Duodenal mucosa (tissue), 2 donors: ENCODE data around the gene IL11RA.

Experiments used
- H3K27ac ChIP-seq: one replicate; pipeline ENCODE4 v1.7.0; 2013; ENCODE audit warnings: low read depth, low read length
- H3K27me3 ChIP-seq, 2 donors: one replicate each; pipeline ENCODE4 v1.7.0; 2013; ENCODE audit warnings: low read length in 2 of 2, control low read depth in 1 of 2; ENCODE audit not compliant: insufficient read depth in 2 of 2, control insufficient read depth in 1 of 2
- H3K36me3 ChIP-seq, 2 donors: one replicate each; pipeline ENCODE4 v1.7.0; 2013; ENCODE audit warnings: low read length in 2 of 2, control low read depth in 1 of 2; ENCODE audit not compliant: insufficient read depth in 2 of 2, control insufficient read depth in 1 of 2
- H3K4me1 ChIP-seq, 2 donors: one replicate each; pipeline ENCODE4 v1.7.0; 2013; ENCODE audit warnings: low read length in 2 of 2, control low read depth in 1 of 2; ENCODE audit not compliant: insufficient read depth in 2 of 2, control insufficient read depth in 1 of 2
- H3K4me3 ChIP-seq, 2 donors: one replicate each; pipeline ENCODE4 v1.7.0; 2013; ENCODE audit warnings: low read length in 2 of 2, low read depth in 1 of 2
- H3K9ac ChIP-seq, 2 donors: one replicate each; pipeline ENCODE4 v1.7.0; 2013; ENCODE audit warnings: low read length in 2 of 2, low read depth in 1 of 2
- H3K9me3 ChIP-seq, 2 donors: one replicate each; pipeline ENCODE4 v1.7.0; 2013; ENCODE audit warnings: low read length in 2 of 2, control low read depth in 1 of 2; ENCODE audit not compliant: control insufficient read depth in 1 of 2

IL11RA gene

GRCh38 chr9:34651876-34652601 is at the start of gene IL11RA:
IL11RA (plus strand) TSS chr9:34652185; CDS start chr9:34655218, 3,033 bp downstream.
- Histone ChIP-seq H3K9ac (peak within 1 kb of the TSS; percentile 45 to 49), H3K4me3 (peak within 1 kb of the TSS; percentile 65 to 66), H3K4me1 (peaks cover 44 to 45% of the 10 kb centered on the region in 2 donors), H3K27me3 (no peaks in the 10 kb centered on the region), H3K27ac (peak within 1 kb of the TSS; percentile 80), H3K9me3 (no peaks in the 10 kb centered on the region), H3K36me3 (peaks cover 17 to 28% of the 10 kb centered on the region in 2 donors)

DNA sequence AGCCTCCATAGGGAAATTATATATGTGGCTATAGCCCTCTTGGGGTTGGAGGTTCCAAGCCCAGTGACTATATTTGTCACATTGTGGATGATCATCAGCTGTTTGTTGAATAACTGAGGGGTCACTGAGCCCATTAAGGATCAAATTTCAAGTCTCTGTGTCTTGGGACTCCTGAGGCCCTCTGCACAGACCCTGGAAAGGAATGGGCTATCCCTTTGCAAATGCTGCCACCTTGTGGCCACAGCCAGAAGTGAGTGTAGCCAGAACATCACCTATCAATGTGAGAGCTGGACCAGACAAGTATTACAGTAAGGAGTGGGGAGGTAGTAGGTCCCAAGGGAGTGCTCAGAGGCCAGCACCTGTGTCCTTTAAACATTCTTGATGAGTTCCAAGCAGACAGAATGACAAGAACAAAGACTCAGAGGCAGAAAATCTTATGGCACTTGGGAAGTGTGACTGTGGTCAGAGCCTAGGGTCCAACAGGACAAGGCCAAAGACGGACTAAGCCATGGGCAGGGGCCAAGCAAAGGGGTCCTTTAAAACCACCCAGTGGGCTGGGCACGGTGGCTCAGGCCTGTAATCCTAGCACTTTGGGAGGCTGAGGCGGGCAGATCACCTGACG is 48.3 kb upstream of the IL11RA start:
- H3K9me3 ChIP-seq: no peaks in the 10 kb centered on the region
- H3K9ac ChIP-seq: no peak overlapping the region
- no peaks in the 10 kb centered on the region for H3K36me3 ChIP-seq
- peaks cover 6 to 11% of the 10 kb centered on the region in 2 donors for H3K4me1 ChIP-seq
- H3K4me3 ChIP-seq: no peak overlapping the region
- H3K27ac ChIP-seq: no peak overlapping the region
- H3K27me3 ChIP-seq: no peaks in the 10 kb centered on the region

DNA sequence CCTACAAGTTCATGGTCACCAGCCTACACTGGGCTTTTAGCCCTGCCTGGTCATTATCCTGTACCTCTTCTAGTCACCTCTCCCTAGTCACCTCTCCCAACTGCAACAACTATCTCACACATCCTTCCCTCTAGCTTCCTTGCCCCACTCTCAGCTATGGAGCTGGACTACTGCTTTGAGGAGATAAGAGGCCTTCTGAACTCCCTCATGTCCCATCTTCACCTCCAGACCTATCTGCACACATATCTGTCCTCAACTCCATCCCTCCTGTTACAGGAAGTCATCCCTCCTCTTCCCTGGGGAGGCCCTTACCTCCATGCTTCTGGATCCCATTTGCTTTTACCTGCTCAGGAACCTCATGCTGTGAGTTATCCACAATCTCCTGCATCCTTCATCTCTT is 45.8 kb upstream of the IL11RA start:
- Histone ChIP-seq H3K27ac (no peak overlapping the region), H3K9ac (no peak overlapping the region), H3K9me3 (no peaks in the 10 kb centered on the region), H3K4me3 (no peak overlapping the region), H3K27me3 (no peaks in the 10 kb centered on the region), H3K36me3 (no peaks in the 10 kb centered on the region), H3K4me1 (peaks cover 18 to 20% of the 10 kb centered on the region in 2 donors)

GRCh38 chr9:34606905-34607304 is 45.1 kb upstream of the IL11RA start:
- H3K9me3 ChIP-seq: no peaks in the 10 kb centered on the region

GRCh38 chr9:34607331-34607730 is 44.7 kb upstream of the IL11RA start:
- H3K4me1 ChIP-seq: peaks cover 24 to 27% of the 10 kb centered on the region in 2 donors
- no peak overlapping the region for H3K9ac ChIP-seq
- H3K27ac ChIP-seq: no peak overlapping the region
- no peaks in the 10 kb centered on the region for H3K36me3 ChIP-seq
- no peak overlapping the region for H3K4me3 ChIP-seq
- no peaks in the 10 kb centered on the region for H3K9me3 ChIP-seq
- H3K27me3 ChIP-seq: no peaks in the 10 kb centered on the region

More at GRCh38 chr9:34606905-34607304, 45.1 kb upstream of the IL11RA start:
- Histone ChIP-seq H3K27ac (no peak overlapping the region), H3K36me3 (no peaks in the 10 kb centered on the region), H3K27me3 (no peaks in the 10 kb centered on the region), H3K9ac (no peak overlapping the region), H3K4me1 (peaks cover 22 to 24% of the 10 kb centered on the region in 2 donors), H3K4me3 (no peak overlapping the region)

GRCh38 chr9:34610434-34611206 is 41.4 kb upstream of the IL11RA start:
- Histone ChIP-seq H3K9ac (peak overlapping the region; percentile 97 to 98), H3K4me1 (peaks cover 33 to 36% of the 10 kb centered on the region in 2 donors), H3K36me3 (peaks cover 8 to 22% of the 10 kb centered on the region in 2 donors), H3K27ac (no peak overlapping the region), H3K4me3 (peak overlapping the region; percentile 87 to 96), H3K27me3 (no peaks in the 10 kb centered on the region), H3K9me3 (no peaks in the 10 kb centered on the region)

GRCh38 chr9:34611251-34611810 is 40.7 kb upstream of the IL11RA start:
- peaks cover 8 to 28% of the 10 kb centered on the region in 2 donors for H3K36me3 ChIP-seq
- H3K27me3 ChIP-seq: no peaks in the 10 kb centered on the region
- no peaks in the 10 kb centered on the region for H3K9me3 ChIP-seq
- H3K9ac ChIP-seq: peak overlapping the region; percentile 97 to 98
- H3K4me3 ChIP-seq: peak overlapping the region; percentile 87 to 96
- peaks cover 33 to 36% of the 10 kb centered on the region in 2 donors for H3K4me1 ChIP-seq
- H3K27ac ChIP-seq: no peak overlapping the region

- H3K9me3 ChIP-seq: no peaks in the 10 kb centered on the region
- H3K4me1 ChIP-seq: peaks cover 30% of the 10 kb centered on the region in 2 donors
- H3K9ac ChIP-seq: peak within 1 kb of the TSS; percentile 97 to 98
- no peak within 1 kb of the TSS for H3K27ac ChIP-seq
- no peaks in the 10 kb centered on the region for H3K27me3 ChIP-seq
- peak within 1 kb of the TSS; percentile 87 to 96 for H3K4me3 ChIP-seq
- peaks cover 13 to 35% of the 10 kb centered on the region in 2 donors for H3K36me3 ChIP-seq
These were observed 39.9 kb upstream of the IL11RA start, which contains the start of gene RPP25L for GRCh38 chr9:34611811-34612787. RPP25L (minus strand) TSS chr9:34612097; CDS start chr9:34611296, 801 bp downstream.

DNA sequence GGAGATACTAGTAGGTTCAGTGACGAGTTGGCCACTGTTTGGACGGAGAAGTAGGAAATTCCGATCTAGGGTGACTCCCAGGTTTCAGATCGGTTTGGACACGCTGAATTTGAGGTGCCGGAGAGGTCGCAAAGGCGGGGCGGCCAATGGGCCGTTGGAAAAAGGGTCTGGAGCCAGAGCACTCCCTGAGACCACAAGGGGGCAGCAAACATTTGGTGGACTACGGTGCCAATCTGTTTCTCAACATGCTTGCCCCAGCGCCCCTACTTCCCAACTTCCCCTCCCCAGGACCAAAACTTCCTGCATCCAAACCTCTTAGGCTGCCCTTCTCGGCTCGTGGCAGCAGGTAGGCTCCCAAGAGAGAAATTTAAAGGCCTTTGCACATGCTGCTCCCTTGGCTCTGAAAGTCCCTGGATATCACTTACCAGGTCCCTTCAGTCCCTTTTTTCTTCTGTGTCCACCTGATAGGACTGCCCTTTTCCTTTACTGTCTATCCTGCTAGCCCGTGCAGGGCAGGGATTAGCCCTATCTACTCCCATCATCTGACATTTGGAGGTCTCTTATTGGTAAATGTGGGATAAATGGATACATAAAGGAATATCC is 39.1 kb upstream of the IL11RA start:
- H3K9ac ChIP-seq: peak overlapping the region; percentile 97 to 98

More for the DNA sequence above, 39.1 kb upstream of the IL11RA start:
- peak overlapping the region; percentile 87 to 96 for H3K4me3 ChIP-seq
- H3K36me3 ChIP-seq: peaks cover 20 to 43% of the 10 kb centered on the region in 2 donors
- peaks cover 25 to 27% of the 10 kb centered on the region in 2 donors for H3K4me1 ChIP-seq
- no peak overlapping the region for H3K27ac ChIP-seq
- H3K27me3 ChIP-seq: no peaks in the 10 kb centered on the region
- no peaks in the 10 kb centered on the region for H3K9me3 ChIP-seq
